Keratinocyte (primary cell): ENCODE results near the gene HLA-DMA.

Source experiments
- CTCF ChIP-seq, 3 experiments: IDR thresholded peaks in 1 of 3; conservative IDR thresholded peaks in 1 of 3; optimal IDR thresholded peaks in 1 of 3; 2 replicates in 2 of 3; 3 replicates in 1 of 3; pipeline versions ENCODE3 to v1.5.1; 2011; ENCODE audit warnings: low read length in 3 of 3, mild to moderate bottlenecking in 3 of 3, moderate library complexity in 2 of 3, control low read depth in 1 of 3, inconsistent platforms in 1 of 3; ENCODE audit not compliant: insufficient read depth in 2 of 3; ENCODE audit errors: extremely low read depth in 1 of 3
- EZH2 ChIP-seq: IDR thresholded peaks from one replicate; pipeline ENCODE4 v1.6.1; 2012; ENCODE audit warnings: inconsistent platforms, mild to moderate bottlenecking, low read length, moderate library complexity

DNA sequence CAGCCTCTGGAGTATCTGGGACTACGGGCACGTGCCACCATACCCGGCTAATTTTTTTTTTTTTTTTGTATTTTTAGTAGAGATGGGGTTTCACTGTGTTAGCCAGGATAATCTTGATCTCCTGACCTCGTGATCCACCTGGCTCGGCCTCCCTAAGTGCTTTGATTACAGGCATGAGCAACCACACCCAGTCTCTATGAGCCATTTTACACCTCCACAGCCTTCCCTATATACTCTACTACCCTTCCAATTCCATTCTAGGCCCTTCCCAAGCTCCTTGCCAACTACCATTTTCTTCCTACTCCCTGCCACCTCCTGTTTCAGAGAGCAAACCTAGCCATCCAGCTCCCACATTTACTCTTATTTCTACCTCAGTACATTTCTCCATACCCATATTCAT is 7.7 kb upstream of the HLA-DMA start:
- no peak for TF ChIP-seq CTCF (optimal IDR thresholded peaks at IDR 0.05 in 1 of 3, IDR thresholded peaks at IDR 0.05 in 1 of 3, conservative IDR thresholded peaks at IDR 0.05 in 1 of 3; ENCODE audit: extremely low read depth in 1 of 3, insufficient read depth in 2 of 3, low read length in 3 of 3)
- TF ChIP-seq EZH2 = no peak
